AG04450 (cell line): Measurements from ENCODE around the gene RSRC1. TPM values are rescaled to one million over a fixed set of nuclear protein-coding genes. Genes with fewer than 3 reads are reported as not detected.

ENCODE experiments used
- CTCF ChIA-PET: fragments of 300-600, 350-600 bp; formaldehyde crosslinking; extraction: SDS; loops from one replicate; lab custom pipeline; 2022; ENCODE audit warnings: antibody characterized with exemption, inconsistent platforms; lab: Charles Lee
- POLR2A ChIA-PET: fragments of 350-600 bp; formaldehyde crosslinking; extraction: SDS; loops from one replicate; lab custom pipeline; 2021; ENCODE audit warnings: antibody characterized with exemption, inconsistent platforms; lab: Yijun Ruan, JAX
- DNase-seq: peaks from one replicate; pipeline ENCODE4 v3.0.0-alpha.2; 2011; ENCODE audit warnings: low read depth, low spot score
- H3K27ac ChIP-seq: one replicate; pipeline ENCODE4 v1.5.1; 2012; ENCODE audit warnings: low read depth, low read length, control low read depth
- H3K27me3 ChIP-seq: one replicate; pipeline ENCODE4 v1.6.0; 2012; ENCODE audit warnings: low read length; ENCODE audit not compliant: control insufficient read depth, insufficient read depth
- H3K4me3 ChIP-seq: 2 replicates; pipeline ENCODE4 v1.5.1; 2011; ENCODE audit warnings: mild to moderate bottlenecking, low read depth, low read length, control low read depth
- H3K9me3 ChIP-seq: 2 replicates; pipeline ENCODE4 v1.5.1; 2012; ENCODE audit warnings: low read length; ENCODE audit not compliant: control insufficient read depth, insufficient read depth
- CTCF ChIP-seq: IDR thresholded peaks from 2 replicates; pipeline ENCODE4 v1.5.1; 2011; ENCODE audit warnings: low read depth, low read length, control low read depth, inconsistent platforms
- polyA plus RNA-seq: library from polyadenylated mRNA; depleted of rRNA; stranded (reverse); fragments of >200 nt; gene quantifications from 2 replicates; pipeline ENCODE4 v1.2.3, GENCODE V29; 2011

The RSRC1 gene
- polyA plus RNA-seq, 1 experiment, result 6.7 TPM

- no peak overlapping the region for H3K27ac ChIP-seq
- DNase-seq, result no peak
- TF ChIP-seq CTCF, result no peak
- POLR2A ChIA-PET, result no interaction called here
- CTCF ChIA-PET, result interaction anchor here (0.8 to 1.3 kb wide), 2 partner anchors 447 to 478 kb away, joined by 3 to 4 read pairs; no protein-coding TSS in a partner anchor
- H3K27me3 ChIP-seq, result no peaks in the 10 kb centered on the region
- H3K9me3 ChIP-seq, result no peaks in the 10 kb centered on the region
- no peak overlapping the region for H3K4me3 ChIP-seq
Measured at GRCh38 chr3:158084651-158085050, 25.2 kb upstream of the RSRC1 start.

GRCh38 chr3:158085358-158085757, 24.5 kb upstream of the RSRC1 start:
- no peak for TF ChIP-seq CTCF
- Histone ChIP-seq H3K4me3 (no peak overlapping the region), H3K27me3 (no peaks in the 10 kb centered on the region), H3K9me3 (no peaks in the 10 kb centered on the region), H3K27ac (no peak overlapping the region)
- no peak for DNase-seq
- ChIA-PET POLR2A (no interaction called here), CTCF (interaction anchor here (0.8 to 1.3 kb wide), 2 partner anchors 446 to 479 kb away, joined by 3 to 4 read pairs; no protein-coding TSS in a partner anchor)

- POLR2A ChIA-PET, result no interaction called here
- no peak for DNase-seq
- CTCF ChIA-PET, result no interaction called here
- H3K27ac ChIP-seq, result no peak overlapping the region
- H3K9me3 ChIP-seq, result no peaks in the 10 kb centered on the region
- H3K27me3 ChIP-seq, result no peaks in the 10 kb centered on the region
- H3K4me3 ChIP-seq, result no peak overlapping the region
- TF ChIP-seq CTCF, result no peak
Measured at GRCh38 chr3:158085931-158086330, 24.0 kb upstream of the RSRC1 start.

- no peak for DNase-seq
- Histone ChIP-seq H3K27ac (no peak overlapping the region), H3K4me3 (no peak overlapping the region), H3K9me3 (no peaks in the 10 kb centered on the region), H3K27me3 (no peaks in the 10 kb centered on the region)
- ChIA-PET POLR2A (no interaction called here), CTCF (no interaction called here)
- TF ChIP-seq CTCF, result no peak
Measured at GRCh38 chr3:158086361-158086760, 23.5 kb upstream of the RSRC1 start.

- no peaks in the 10 kb centered on the region for H3K9me3 ChIP-seq
- no peak for DNase-seq
- ChIA-PET POLR2A (no interaction called here), CTCF (no interaction called here)
- H3K27ac ChIP-seq, result no peak overlapping the region
- TF ChIP-seq CTCF, result no peak
- H3K4me3 ChIP-seq, result no peak overlapping the region
- peaks cover 3% of the 10 kb centered on the region for H3K27me3 ChIP-seq
Measured at GRCh38 chr3:158086776-158087175, 23.1 kb upstream of the RSRC1 start.
